RWPE2 (cell line): Measurements from ENCODE around the gene KCNK4.
A peak's percentile ranks its signal among the peaks of the same experiment; 100 is the strongest.

ENCODE experiments used
- ATAC-seq: fragments of 200-7000 bp; cut with Tn5 transposase; 3 replicates; pipeline ENCODE4 v1.9.1; 2021; ENCODE audit warnings: low read depth
- DNase-seq: peaks from one replicate; pipeline ENCODE4 v3.0.0-alpha.2; 2020; ENCODE audit warnings: low spot score
- H3K27ac ChIP-seq: fragments of 450-650 bp; 2 replicates; pipeline ENCODE4 v1.5.1; 2017; ENCODE audit warnings: mild to moderate bottlenecking; ENCODE audit not compliant: poor library complexity, severe bottlenecking
- H3K27me3 ChIP-seq: fragments of 250-450 bp; sonication (Bioruptor Pico); 2 replicates; pipeline ENCODE4 v1.5.1; 2021; ENCODE audit warnings: mild to moderate bottlenecking, moderate library complexity; ENCODE audit not compliant: insufficient read depth, poor library complexity, severe bottlenecking
- H3K36me3 ChIP-seq: fragments of 250-450 bp; sonication (Bioruptor Pico); 2 replicates; pipeline ENCODE4 v1.5.1; 2020; ENCODE audit warnings: low read depth, mild to moderate bottlenecking, moderate library complexity
- H3K4me1 ChIP-seq: fragments of 250-450 bp; sonication (Bioruptor Pico); 2 replicates; pipeline ENCODE4 v1.5.1; 2021; ENCODE audit warnings: mild to moderate bottlenecking, moderate library complexity; ENCODE audit not compliant: insufficient read depth, poor library complexity, severe bottlenecking
- H3K4me3 ChIP-seq: fragments of 250-450 bp; sonication (Bioruptor Pico); 2 replicates; pipeline ENCODE4 v1.5.1; 2021; ENCODE audit warnings: mild to moderate bottlenecking, moderate library complexity; ENCODE audit not compliant: severe bottlenecking
- H3K9me3 ChIP-seq: fragments of 250-450 bp; sonication (Bioruptor Pico); 2 replicates; pipeline ENCODE4 v1.5.1; 2021; ENCODE audit warnings: mild to moderate bottlenecking, moderate library complexity; ENCODE audit not compliant: severe bottlenecking
- TF ChIP-seq, protein P1 (sequence below): fragments of 450-650 bp; IDR thresholded peaks from one replicate; pipeline ENCODE4 v1.5.1; 2017; ENCODE audit warnings: mild to moderate bottlenecking, moderate library complexity; ENCODE audit not compliant: poor library complexity, severe bottlenecking

Gene KCNK4

DNA sequence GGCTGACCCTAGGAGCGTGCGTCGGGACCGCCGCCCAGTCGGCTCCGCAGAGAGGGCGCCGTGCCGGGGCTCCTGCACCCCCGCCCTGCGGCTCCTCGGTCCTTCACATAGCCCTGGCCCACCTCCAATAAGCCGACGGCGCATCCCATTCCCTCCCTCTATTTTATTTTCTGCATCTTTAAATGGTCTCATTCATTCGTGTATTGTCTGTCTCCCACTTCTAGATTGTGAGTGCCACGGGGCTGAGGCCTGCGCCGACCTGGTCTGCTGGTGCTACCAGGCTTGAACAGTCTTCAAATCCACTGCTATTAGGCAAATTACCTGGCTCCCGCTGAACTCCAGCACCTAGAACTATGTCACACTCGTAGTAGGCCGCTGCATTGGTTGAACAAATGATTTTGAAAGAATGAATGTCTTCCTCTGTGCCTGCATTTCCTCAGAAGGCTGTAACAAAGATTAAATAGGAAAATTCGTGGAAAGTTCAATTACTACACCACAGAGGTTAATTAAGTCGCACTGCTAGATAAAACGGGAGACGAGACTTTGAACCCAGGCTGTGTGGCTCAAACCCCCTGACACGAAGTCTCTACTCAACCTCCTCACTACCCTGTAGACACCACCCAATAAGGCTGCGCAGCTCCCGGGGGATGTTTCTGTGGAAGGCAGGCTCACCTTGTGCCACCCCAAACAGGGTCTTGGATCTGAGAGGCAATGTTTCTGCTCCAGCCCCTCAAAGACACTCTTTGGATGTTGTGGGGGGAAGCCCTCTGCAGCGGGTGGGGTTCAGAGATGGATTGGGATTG lies 43.2 kb upstream of the KCNK4 start:
- TF ChIP-seq, protein P1, sequence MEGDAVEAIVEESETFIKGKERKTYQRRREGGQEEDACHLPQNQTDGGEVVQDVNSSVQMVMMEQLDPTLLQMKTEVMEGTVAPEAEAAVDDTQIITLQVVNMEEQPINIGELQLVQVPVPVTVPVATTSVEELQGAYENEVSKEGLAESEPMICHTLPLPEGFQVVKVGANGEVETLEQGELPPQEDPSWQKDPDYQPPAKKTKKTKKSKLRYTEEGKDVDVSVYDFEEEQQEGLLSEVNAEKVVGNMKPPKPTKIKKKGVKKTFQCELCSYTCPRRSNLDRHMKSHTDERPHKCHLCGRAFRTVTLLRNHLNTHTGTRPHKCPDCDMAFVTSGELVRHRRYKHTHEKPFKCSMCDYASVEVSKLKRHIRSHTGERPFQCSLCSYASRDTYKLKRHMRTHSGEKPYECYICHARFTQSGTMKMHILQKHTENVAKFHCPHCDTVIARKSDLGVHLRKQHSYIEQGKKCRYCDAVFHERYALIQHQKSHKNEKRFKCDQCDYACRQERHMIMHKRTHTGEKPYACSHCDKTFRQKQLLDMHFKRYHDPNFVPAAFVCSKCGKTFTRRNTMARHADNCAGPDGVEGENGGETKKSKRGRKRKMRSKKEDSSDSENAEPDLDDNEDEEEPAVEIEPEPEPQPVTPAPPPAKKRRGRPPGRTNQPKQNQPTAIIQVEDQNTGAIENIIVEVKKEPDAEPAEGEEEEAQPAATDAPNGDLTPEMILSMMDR, result no peak
- no peaks in the 10 kb centered on the region for H3K27me3 ChIP-seq
- H3K9me3 ChIP-seq, result no peaks in the 10 kb centered on the region
- H3K4me1 ChIP-seq, result peaks cover 4% of the 10 kb centered on the region
- no peak for DNase-seq
- peak overlapping the region; percentile 76 for H3K4me3 ChIP-seq
- peaks cover 24% of the 10 kb centered on the region for H3K36me3 ChIP-seq
- ATAC-seq, result no peak
- peak overlapping the region; percentile 98 for H3K27ac ChIP-seq

DNA sequence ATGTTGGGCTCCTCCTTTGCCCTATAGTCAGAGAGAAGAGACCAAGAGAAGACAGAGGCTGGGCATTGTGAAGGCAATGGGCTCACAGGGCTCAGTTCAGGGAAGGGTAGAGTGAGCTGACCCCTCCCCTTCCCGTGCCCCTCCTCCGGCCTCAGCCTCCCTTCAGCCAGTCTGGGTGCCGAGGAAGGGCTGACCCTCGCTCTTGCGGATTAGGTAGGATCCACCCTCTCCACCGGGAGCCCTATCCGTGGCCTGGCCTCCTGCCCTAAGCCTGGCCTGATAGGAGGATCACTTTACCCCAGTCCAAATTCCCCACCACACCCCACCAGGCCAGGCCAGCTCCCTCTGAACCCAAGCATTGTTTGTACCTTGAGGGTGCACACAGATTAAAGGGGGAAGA lies 42.5 kb upstream of the KCNK4 start:
- TF ChIP-seq, protein P1, result no peak
- ATAC-seq (no peak), DNase-seq (no peak)
- H3K27ac ChIP-seq, result peak overlapping the region; percentile 98
- no peak overlapping the region for H3K4me3 ChIP-seq
- peaks cover 8% of the 10 kb centered on the region for H3K4me1 ChIP-seq
- H3K27me3 ChIP-seq, result no peaks in the 10 kb centered on the region
- H3K36me3 ChIP-seq, result peaks cover 22% of the 10 kb centered on the region
- no peaks in the 10 kb centered on the region for H3K9me3 ChIP-seq

DNA sequence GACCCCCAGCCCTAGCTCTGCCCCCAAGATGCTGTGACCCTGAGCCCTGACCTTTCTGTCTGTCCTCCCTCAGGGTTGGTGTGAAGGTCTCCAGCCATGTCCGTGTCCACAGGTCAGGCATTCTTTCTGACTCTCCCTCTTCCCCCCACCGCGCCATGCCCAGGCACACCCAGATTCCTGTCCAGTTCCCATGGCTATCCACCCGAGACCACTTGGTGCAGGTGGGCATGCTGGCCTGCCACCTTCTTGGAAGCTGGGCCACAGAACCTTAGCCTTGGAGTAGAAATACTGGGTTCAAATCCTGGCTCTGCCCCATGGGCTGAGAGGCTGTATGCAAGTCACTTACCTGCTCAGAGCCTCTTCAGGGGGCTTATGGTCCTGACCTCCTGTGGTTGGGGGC lies 42.1 kb upstream of the KCNK4 start:
- H3K4me1 ChIP-seq, result peaks cover 8% of the 10 kb centered on the region
- TF ChIP-seq, protein P1, result no peak
- H3K27ac ChIP-seq, result no peak overlapping the region
- no peak for DNase-seq
- no peak for ATAC-seq
- H3K4me3 ChIP-seq, result no peak overlapping the region
- no peaks in the 10 kb centered on the region for H3K9me3 ChIP-seq
- H3K36me3 ChIP-seq, result peaks cover 19% of the 10 kb centered on the region
- no peaks in the 10 kb centered on the region for H3K27me3 ChIP-seq

DNA sequence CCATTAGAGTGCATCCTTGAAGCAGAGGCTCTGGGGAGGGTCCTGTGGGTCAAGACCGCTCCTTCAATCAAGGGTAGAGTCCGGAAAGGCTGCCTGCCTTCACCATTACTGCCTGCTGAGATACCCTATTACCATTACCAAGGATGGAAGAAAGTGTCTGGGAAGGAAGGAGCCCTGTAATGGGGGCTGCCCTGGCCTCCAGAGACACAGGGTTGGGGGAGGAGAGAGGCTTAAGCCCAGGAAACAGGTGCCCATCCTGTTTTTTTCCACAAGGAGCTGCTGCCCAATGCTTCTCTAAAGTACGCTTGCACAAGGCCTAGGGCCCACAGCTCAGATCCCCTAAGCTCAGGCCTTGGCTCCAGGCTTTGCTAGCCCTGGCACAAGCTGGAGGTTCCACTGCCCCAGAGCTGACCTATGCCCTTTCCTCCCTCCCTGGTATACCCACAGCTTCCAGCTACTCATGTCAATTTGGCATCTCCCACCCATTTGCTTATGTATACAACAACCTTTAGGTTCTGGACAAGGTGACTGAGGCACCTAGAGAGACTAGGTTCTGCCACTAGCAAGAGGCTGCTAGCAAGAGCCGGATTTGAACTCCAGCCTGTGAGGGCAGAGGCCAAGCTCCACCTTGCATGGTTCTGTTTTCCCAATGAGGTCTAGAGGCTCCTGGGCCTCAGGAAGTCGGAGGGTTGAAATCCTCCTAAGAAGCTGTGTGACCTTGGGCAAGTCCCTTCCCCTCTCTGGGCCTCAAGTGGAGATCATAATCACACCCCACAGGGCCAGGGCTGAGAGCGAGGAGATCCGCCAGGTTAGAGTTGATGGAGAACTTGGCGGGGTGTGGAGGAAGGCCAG lies 41.3 kb upstream of the KCNK4 start:
- peaks cover 20% of the 10 kb centered on the region for H3K36me3 ChIP-seq
- TF ChIP-seq, protein P1, result no peak
- DNase-seq (no peak), ATAC-seq (no peak)
- H3K9me3 ChIP-seq, result no peaks in the 10 kb centered on the region
- no peak overlapping the region for H3K4me3 ChIP-seq
- H3K4me1 ChIP-seq, result peaks cover 8% of the 10 kb centered on the region
- no peaks in the 10 kb centered on the region for H3K27me3 ChIP-seq
- no peak overlapping the region for H3K27ac ChIP-seq
